Brain microvascular endothelial cell (primary cell): ENCODE results near the gene NR1H2.

ENCODE experiments used
- DNase-seq: peaks from one replicate; pipeline ENCODE4 v3.0.0-alpha.2; 2020
- H3K27ac ChIP-seq: fragments of 250-450 bp; sonication (Bioruptor Pico); 2 replicates; pipeline ENCODE4 v1.5.1; 2020; ENCODE audit warnings: mild to moderate bottlenecking, moderate library complexity
- H3K27me3 ChIP-seq: fragments of 250-450 bp; sonication (Bioruptor Pico); replicated peaks from 2 replicates; pipeline ENCODE4 v1.5.1; 2020; ENCODE audit warnings: mild to moderate bottlenecking
- H3K36me3 ChIP-seq: fragments of 250-450 bp; sonication (Bioruptor Pico); replicated peaks from 2 replicates; pipeline ENCODE4 v1.5.1; 2020; ENCODE audit warnings: mild to moderate bottlenecking
- H3K4me3 ChIP-seq: 2 replicates; pipeline ENCODE4 v1.5.1; 2011; ENCODE audit warnings: low read depth, mild to moderate bottlenecking, control low read depth, low read length, moderate library complexity
- CTCF ChIP-seq: IDR thresholded peaks from 2 replicates; pipeline ENCODE4 v1.5.1; 2011; ENCODE audit warnings: low read depth, mild to moderate bottlenecking, moderate library complexity, low read length, control low read depth, inconsistent platforms; ENCODE audit errors: missing control alignments
- in situ Hi-C: cut with HindIII; loops from 2 replicates; pipeline ENCODE4 v1.10.0; 2017; ENCODE audit warnings: low sequenced_read_pairs, low pct_ligation_motif_present

Gene NR1H2

GRCh38 chr19:50422397-50423278 lies 46.4 kb downstream of the NR1H2 start:
- no peak overlapping the region for H3K27ac ChIP-seq
- H3K27me3 ChIP-seq, result peaks cover 12% of the 10 kb centered on the region
- no peak for TF ChIP-seq CTCF
- DNase-seq, result no peak
- H3K4me3 ChIP-seq, result no peak overlapping the region
- H3K36me3 ChIP-seq, result no peaks in the 10 kb centered on the region
- in situ Hi-C loops, result no loop called here

DNA sequence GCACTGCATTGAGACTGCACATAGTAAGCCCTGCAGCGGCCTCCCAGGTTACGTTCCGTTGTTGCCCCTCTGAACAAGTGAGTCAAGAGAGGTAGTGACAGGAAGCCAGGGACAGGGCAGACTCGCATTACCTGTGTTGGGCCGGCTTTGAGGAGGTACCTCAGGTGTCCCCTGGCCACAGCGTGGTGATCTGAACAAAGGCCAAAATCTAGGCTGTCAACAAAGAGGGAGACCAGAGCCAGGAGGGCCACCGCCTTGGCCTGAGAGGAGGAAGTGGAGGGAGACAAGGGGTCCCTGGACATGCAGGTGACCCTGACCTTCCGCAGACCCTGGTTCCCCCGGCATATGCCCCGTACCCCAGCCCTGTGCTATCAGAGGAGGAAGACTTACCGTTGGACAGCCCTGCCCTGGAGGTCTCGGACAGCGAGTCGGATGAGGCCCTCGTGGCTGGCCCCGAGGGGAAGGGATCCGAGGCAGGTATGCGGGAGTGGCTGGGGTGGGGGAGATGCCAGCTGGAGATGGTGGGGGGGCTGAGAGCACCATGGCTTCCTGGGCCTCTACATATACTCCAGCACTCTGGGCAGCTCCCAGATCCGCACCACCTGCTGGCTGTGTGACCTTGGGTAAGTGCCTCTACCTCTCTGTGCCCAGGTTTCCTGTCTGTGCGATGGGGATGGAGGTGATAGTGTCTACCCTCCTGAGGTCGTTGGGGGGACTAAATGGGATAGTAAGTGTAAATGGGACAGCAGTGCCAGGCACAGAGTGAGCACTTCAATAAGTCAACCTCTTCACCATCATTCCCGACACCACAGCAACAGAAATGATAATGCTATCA lies 47.2 kb downstream of the NR1H2 start:
- in situ Hi-C loops, result no loop called here

GRCh38 chr19:50425581-50425980 lies 49.3 kb downstream of the NR1H2 start:
- Histone ChIP-seq H3K27me3 (peaks cover 4% of the 10 kb centered on the region), H3K36me3 (no peaks in the 10 kb centered on the region), H3K4me3 (no peak overlapping the region), H3K27ac (no peak overlapping the region)
- DNase-seq, result no peak
- TF ChIP-seq CTCF, result no peak
- in situ Hi-C loops, result no loop called here

More for the DNA sequence above, 47.2 kb downstream of the NR1H2 start:
- Histone ChIP-seq H3K36me3 (no peaks in the 10 kb centered on the region), H3K4me3 (no peak overlapping the region), H3K27ac (no peak overlapping the region), H3K27me3 (peaks cover 10% of the 10 kb centered on the region)
- TF ChIP-seq CTCF, result no peak
- no peak for DNase-seq

GRCh38 chr19:50427318-50427925 lies 51.2 kb downstream of the NR1H2 start:
- no peak for DNase-seq
- no peak for TF ChIP-seq CTCF
- Histone ChIP-seq H3K36me3 (no peaks in the 10 kb centered on the region), H3K27me3 (peaks cover 8% of the 10 kb centered on the region), H3K4me3 (peak overlapping the region; percentile 24), H3K27ac (no peak overlapping the region)
- in situ Hi-C loops, result no loop called here

DNA sequence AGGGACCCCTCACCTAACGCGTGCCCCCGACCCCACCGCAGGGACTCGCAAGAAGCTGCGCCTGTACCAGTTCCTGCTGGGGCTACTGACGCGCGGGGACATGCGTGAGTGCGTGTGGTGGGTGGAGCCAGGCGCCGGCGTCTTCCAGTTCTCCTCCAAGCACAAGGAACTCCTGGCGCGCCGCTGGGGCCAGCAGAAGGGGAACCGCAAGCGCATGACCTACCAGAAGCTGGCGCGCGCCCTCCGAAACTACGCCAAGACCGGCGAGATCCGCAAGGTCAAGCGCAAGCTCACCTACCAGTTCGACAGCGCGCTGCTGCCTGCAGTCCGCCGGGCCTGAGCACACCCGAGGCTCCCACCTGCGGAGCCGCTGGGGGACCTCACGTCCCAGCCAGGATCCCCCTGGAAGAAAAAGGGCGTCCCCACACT lies 51.8 kb downstream of the NR1H2 start:
- peak; percentile 73 for DNase-seq
- H3K27ac ChIP-seq, result no peak overlapping the region
- in situ Hi-C loops, result no loop called here

More for the DNA sequence above, 51.8 kb downstream of the NR1H2 start:
- Histone ChIP-seq H3K27me3 (peaks cover 14% of the 10 kb centered on the region), H3K36me3 (no peaks in the 10 kb centered on the region), H3K4me3 (peak overlapping the region; percentile 24)
- TF ChIP-seq CTCF, result no peak
